Gastroesophageal sphincter (tissue), 4 donors: Measurements from ENCODE around the gene EVI2A. TPM values are rescaled to one million over a fixed set of nuclear protein-coding genes. Genes with fewer than 3 reads are reported as not detected.

ENCODE experiments used
- ATAC-seq: fragments of 150-250 bp; one replicate; pipeline ENCODE4 v1.9.1; 2016; ENCODE audit warnings: mild to moderate bottlenecking, moderate library complexity
- H3K27ac ChIP-seq, 4 donors: fragments of 200-600 bp; sonication (generic) in 3 of 4; 1 replicate in 3 of 4; 2 replicates in 1 of 4; pipeline ENCODE4 v1.5.1; 2016 to 2019
- H3K27me3 ChIP-seq: fragments of 200-600 bp; sonication (generic); one replicate; pipeline ENCODE4 v1.5.1; 2019
- H3K36me3 ChIP-seq, 2 donors: fragments of 200-600 bp; sonication (generic); one replicate each; pipeline ENCODE4 v1.5.1; 2019; ENCODE audit warnings: control low read depth in 1 of 2
- H3K4me1 ChIP-seq, 3 donors: fragments of 200-600 bp; sonication (generic); 1 replicate in 2 of 3; 2 replicates in 1 of 3; pipeline ENCODE4 v1.5.1; 2016 to 2019; ENCODE audit warnings: control low read depth in 2 of 3
- H3K4me3 ChIP-seq, 2 donors: fragments of 200-600 bp; sonication (generic); one replicate each; pipeline ENCODE4 v1.5.1; 2019; ENCODE audit warnings: mild to moderate bottlenecking in 1 of 2, moderate library complexity in 1 of 2
- H3K9me3 ChIP-seq, 3 donors: fragments of 200-600 bp; sonication (generic); one replicate each; pipeline ENCODE4 v1.5.1; 2017 to 2019; ENCODE audit warnings: control low read depth in 2 of 3
- CTCF ChIP-seq, 4 experiments: fragments of 200-600 bp in 2 of 4; fragments of 450-650 bp in 2 of 4; sonication (generic) in 1 of 4; IDR thresholded peaks; one replicate each; pipeline ENCODE4 v1.5.1; 2017 to 2019; ENCODE audit warnings: antibody characterized with exemption in 4 of 4, mild to moderate bottlenecking in 2 of 4, moderate library complexity in 2 of 4
- EP300 ChIP-seq: sonication (generic); formaldehyde crosslinking; IDR thresholded peaks from one replicate; pipeline ENCODE4 v1.6.1; 2017; ENCODE audit warnings: antibody characterized with exemption, mild to moderate bottlenecking
- POLR2A ChIP-seq, 2 donors: fragments of 450-650 bp; IDR thresholded peaks; one replicate each; pipeline ENCODE4 v1.6.1; 2017; ENCODE audit warnings: antibody characterized with exemption in 2 of 2, mild to moderate bottlenecking in 2 of 2, moderate library complexity in 1 of 2
- POLR2AphosphoS5 ChIP-seq: sonication (generic); formaldehyde crosslinking; IDR thresholded peaks from one replicate; pipeline ENCODE4 v1.6.1; 2017; ENCODE audit warnings: antibody characterized with exemption
- WGBS, 2 donors: methylation state at CpG; one replicate each; pipeline ENCODE4 v1.1.5; 2018; ENCODE audit warnings: low coverage in 1 of 2; 5-methylcytosine and 5-hydroxymethylcytosine counted together
- total RNA-seq, 4 donors: library from RNA; depleted of rRNA; stranded (reverse); fragments of >200 nt; gene quantifications; one replicate each; pipeline ENCODE4 v1.1.0, GENCODE V29; 2016

EVI2A gene
- total RNA-seq, 4 donors from 2014 or later: 0.31 to 13.6 (median 5.3) TPM

GRCh38 chr17:31296142-31296541 is 25.3 kb downstream of the EVI2A start:
- WGBS, 2 donors: 77 to 86% methylated on average over 2 of the region's 2 CpGs
- no peak for TF ChIP-seq POLR2A (IDR thresholded peaks at IDR 0.05)
- no peak for TF ChIP-seq EP300
- no peak for TF ChIP-seq POLR2AphosphoS5
- TF ChIP-seq CTCF (IDR thresholded peaks at IDR 0.05): no peak
- H3K36me3 ChIP-seq: no peaks in the 10 kb centered on the region

GRCh38 chr17:31295489-31295871 is 25.9 kb downstream of the EVI2A start:
- H3K4me3 ChIP-seq: no peak overlapping the region
- H3K9me3 ChIP-seq: no peaks in the 10 kb centered on the region
- H3K4me1 ChIP-seq: no peaks in the 10 kb centered on the region
- H3K36me3 ChIP-seq: no peaks in the 10 kb centered on the region
- WGBS, 2 donors: 60 to 82% methylated on average over 1 of the region's 1 CpG
- no peak overlapping the region for H3K27ac ChIP-seq
- TF ChIP-seq POLR2A (IDR thresholded peaks at IDR 0.05): no peak
- no peak for TF ChIP-seq CTCF (IDR thresholded peaks at IDR 0.05)
- no peak for TF ChIP-seq EP300
- no peak for TF ChIP-seq POLR2AphosphoS5
- ATAC-seq: no peak
- no peaks in the 10 kb centered on the region for H3K27me3 ChIP-seq

More at GRCh38 chr17:31296142-31296541, 25.3 kb downstream of the EVI2A start:
- no peak for ATAC-seq
- no peaks in the 10 kb centered on the region for H3K4me1 ChIP-seq
- no peak overlapping the region for H3K27ac ChIP-seq
- H3K9me3 ChIP-seq: no peaks in the 10 kb centered on the region
- H3K4me3 ChIP-seq: no peak overlapping the region
- H3K27me3 ChIP-seq: no peaks in the 10 kb centered on the region

- TF ChIP-seq EP300 (no peak), POLR2A (IDR thresholded peaks at IDR 0.05) (no peak), POLR2AphosphoS5 (no peak), CTCF (IDR thresholded peaks at IDR 0.05) (no peak)
- Histone ChIP-seq H3K4me1 (no peaks in the 10 kb centered on the region), H3K36me3 (no peaks in the 10 kb centered on the region), H3K9me3 (no peaks in the 10 kb centered on the region), H3K27me3 (no peaks in the 10 kb centered on the region), H3K27ac (no peak overlapping the region), H3K4me3 (no peak overlapping the region)
- no peak for ATAC-seq
- 67 to 86% methylated on average over 2 to 3 of the region's 3 CpGs for WGBS, 2 donors
These were observed 26.5 kb downstream of the EVI2A start for GRCh38 chr17:31294820-31295488.

- WGBS, 2 donors: 79 to 94% methylated on average over 3 of the region's 3 CpGs
- ATAC-seq: no peak
These were observed 27.2 kb downstream of the EVI2A start for GRCh38 chr17:31294231-31294630.

More at GRCh38 chr17:31294231-31294630, 27.2 kb downstream of the EVI2A start:
- Histone ChIP-seq H3K4me1 (no peaks in the 10 kb centered on the region), H3K4me3 (no peak overlapping the region), H3K27ac (no peak overlapping the region), H3K9me3 (no peaks in the 10 kb centered on the region), H3K36me3 (no peaks in the 10 kb centered on the region), H3K27me3 (no peaks in the 10 kb centered on the region)
- no peak for TF ChIP-seq CTCF (IDR thresholded peaks at IDR 0.05)
- TF ChIP-seq POLR2AphosphoS5: no peak
